ENCODE data around the gene B4GALT6. TPM values are rescaled to one million over a fixed set of nuclear protein-coding genes. Genes with fewer than 3 reads are reported as not detected.

Gene B4GALT6
- total RNA-seq, 1 experiment from 2014 or later: 1.4 TPM

GRCh38 chr18:31651369-31651768 lies 33.0 kb downstream of the B4GALT6 start:
- Histone ChIP-seq H3K27me3 (ENCODE audit: low read length) (no peaks in the 10 kb centered on the region), H3K9ac (ENCODE audit: low read length) (no peak overlapping the region), H3K9me3 (ENCODE audit: low read length) (no peaks in the 10 kb centered on the region), H3K4me3 (ENCODE audit: low read length) (no peak overlapping the region), H3K4me2 (ENCODE audit: low read length) (no peak overlapping the region), H4K20me1 (ENCODE audit: low read length) (no peaks in the 10 kb centered on the region), H3F3A (ENCODE audit: low read length, unreplicated experiment) (no peaks in the 10 kb centered on the region), H2AFZ (ENCODE audit: low read length) (no peak overlapping the region), H3K27ac (ENCODE audit: low read length) (no peak overlapping the region), H3K9me2 (replicated peaks; ENCODE audit: low read length) (no peaks in the 10 kb centered on the region), H3K36me3 (ENCODE audit: low read depth, low read length) (no peaks in the 10 kb centered on the region), H3K4me1 (ENCODE audit: insufficient read depth, low read length) (peaks cover 38% of the 10 kb centered on the region), H3K79me2 (ENCODE audit: low read length) (no peaks in the 10 kb centered on the region)
- DNase-seq (no peak), ATAC-seq (no peak)
- CTCF ChIA-PET: no interaction called here
- TF ChIP-seq CTCF (conservative IDR thresholded peaks at IDR 0.05; ENCODE audit: low read depth, low read length) (no peak), EZH2phosphoT487 (IDR thresholded peaks at IDR 0.05; ENCODE audit: borderline replicate concordance, low read length) (no peak), EZH2 (IDR thresholded peaks at IDR 0.05; ENCODE audit: low read length, unreplicated experiment) (no peak)
- BruUV-seq (replicated peaks): no TSS peak
- intact Hi-C loops (cut with micrococcal nuclease): no loop called here
- POLR2A ChIA-PET (ENCODE audit: unreplicated experiment): no interaction called here

GRCh38 chr18:31649978-31650719 lies 34.2 kb downstream of the B4GALT6 start:
- intact Hi-C loops (cut with micrococcal nuclease): loop anchor here (5.0 kb wide), 2 partner anchors 32 to 72 kb away; partner anchors contain the start of gene B4GALT6
- no peaks in the 10 kb centered on the region for H3K9me3 ChIP-seq (ENCODE audit: low read length)
- H4K20me1 ChIP-seq (ENCODE audit: low read length): no peaks in the 10 kb centered on the region
- H3K36me3 ChIP-seq (ENCODE audit: low read depth, low read length): no peaks in the 10 kb centered on the region
- H3K27ac ChIP-seq (ENCODE audit: low read length): no peak overlapping the region
- TF ChIP-seq CTCF (conservative IDR thresholded peaks at IDR 0.05; ENCODE audit: low read depth, low read length): no peak
- TF ChIP-seq EZH2 (IDR thresholded peaks at IDR 0.05; ENCODE audit: low read length, unreplicated experiment): no peak
- TF ChIP-seq EZH2phosphoT487 (IDR thresholded peaks at IDR 0.05; ENCODE audit: borderline replicate concordance, low read length): no peak
- no peaks in the 10 kb centered on the region for H3K79me2 ChIP-seq (ENCODE audit: low read length)
- ChIA-PET CTCF (no interaction called here), POLR2A (ENCODE audit: unreplicated experiment) (interaction anchor here (0.7 kb wide), 1 partner anchor 31 kb away, joined by 3 read pairs; no protein-coding TSS in a partner anchor)
- H3F3A ChIP-seq (ENCODE audit: low read length, unreplicated experiment): no peaks in the 10 kb centered on the region
- ATAC-seq: no peak
- no peak overlapping the region for H2AFZ ChIP-seq (ENCODE audit: low read length)
- no peak for DNase-seq
- H3K27me3 ChIP-seq (ENCODE audit: low read length): no peaks in the 10 kb centered on the region
- H3K4me3 ChIP-seq (ENCODE audit: low read length): no peak overlapping the region
- no peaks in the 10 kb centered on the region for H3K9me2 ChIP-seq (replicated peaks; ENCODE audit: low read length)
- no peak overlapping the region for H3K9ac ChIP-seq (ENCODE audit: low read length)
- no TSS peak for BruUV-seq (replicated peaks)
- H3K4me1 ChIP-seq (ENCODE audit: insufficient read depth, low read length): peaks cover 44% of the 10 kb centered on the region
- no peak overlapping the region for H3K4me2 ChIP-seq (ENCODE audit: low read length)

GRCh38 chr18:31649449-31649848 lies 34.9 kb downstream of the B4GALT6 start:
- ChIA-PET CTCF (no interaction called here), POLR2A (ENCODE audit: unreplicated experiment) (no interaction called here)
- DNase-seq (no peak), ATAC-seq (no peak)
- H2AFZ ChIP-seq (ENCODE audit: low read length): no peak overlapping the region
- H3K9ac ChIP-seq (ENCODE audit: low read length): no peak overlapping the region
- H3K9me3 ChIP-seq (ENCODE audit: low read length): no peaks in the 10 kb centered on the region
- H3F3A ChIP-seq (ENCODE audit: low read length, unreplicated experiment): no peaks in the 10 kb centered on the region
- no TSS peak for BruUV-seq (replicated peaks)
- H3K4me3 ChIP-seq (ENCODE audit: low read length): no peak overlapping the region
- H4K20me1 ChIP-seq (ENCODE audit: low read length): no peaks in the 10 kb centered on the region
- no peaks in the 10 kb centered on the region for H3K79me2 ChIP-seq (ENCODE audit: low read length)
- H3K36me3 ChIP-seq (ENCODE audit: low read depth, low read length): no peaks in the 10 kb centered on the region
- intact Hi-C loops (cut with micrococcal nuclease): loop anchor here (5.0 kb wide), 2 partner anchors 33 to 73 kb away; partner anchors contain the start of gene B4GALT6
- peak overlapping the region; percentile 23 for H3K27ac ChIP-seq (ENCODE audit: low read length)
- 0 out of 2 replicates have a peak overlapping the region, but pooled peaks have one; percentile 11 for H3K4me2 ChIP-seq (ENCODE audit: low read length)
- no peaks in the 10 kb centered on the region for H3K9me2 ChIP-seq (replicated peaks; ENCODE audit: low read length)
- H3K27me3 ChIP-seq (ENCODE audit: low read length): no peaks in the 10 kb centered on the region
- peaks cover 48% of the 10 kb centered on the region for H3K4me1 ChIP-seq (ENCODE audit: insufficient read depth, low read length)
- TF ChIP-seq EZH2 (IDR thresholded peaks at IDR 0.05; ENCODE audit: low read length, unreplicated experiment) (no peak), EZH2phosphoT487 (IDR thresholded peaks at IDR 0.05; ENCODE audit: borderline replicate concordance, low read length) (no peak), CTCF (conservative IDR thresholded peaks at IDR 0.05; ENCODE audit: low read depth, low read length) (no peak)

All from PC-3 (cell line).